ENCODE measurements around the gene PSME2.
A peak's percentile ranks its signal among the peaks of the same experiment; 100 is the strongest.

Gene PSME2

DNA sequence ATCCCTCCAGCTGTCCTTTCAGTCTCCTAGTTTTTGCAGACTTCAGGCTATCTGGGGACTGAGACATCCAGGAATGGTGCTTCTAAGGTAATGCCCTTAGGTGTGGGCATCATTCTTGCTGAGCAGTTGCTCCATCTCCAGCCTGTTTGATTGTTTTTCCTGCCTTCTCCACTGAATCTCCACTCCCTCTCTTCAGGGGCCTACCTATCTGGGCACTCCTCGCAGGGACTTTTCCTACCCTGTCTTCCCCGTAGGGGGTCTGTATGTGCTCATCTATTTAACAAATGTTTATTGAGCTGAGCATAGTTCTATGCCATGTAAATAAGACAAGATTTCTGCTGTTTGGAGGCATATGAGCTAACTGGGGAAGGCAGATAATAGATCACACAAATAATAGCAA lies 13.4 kb downstream of the PSME2 start:
- no peak for DNase-seq

DNA sequence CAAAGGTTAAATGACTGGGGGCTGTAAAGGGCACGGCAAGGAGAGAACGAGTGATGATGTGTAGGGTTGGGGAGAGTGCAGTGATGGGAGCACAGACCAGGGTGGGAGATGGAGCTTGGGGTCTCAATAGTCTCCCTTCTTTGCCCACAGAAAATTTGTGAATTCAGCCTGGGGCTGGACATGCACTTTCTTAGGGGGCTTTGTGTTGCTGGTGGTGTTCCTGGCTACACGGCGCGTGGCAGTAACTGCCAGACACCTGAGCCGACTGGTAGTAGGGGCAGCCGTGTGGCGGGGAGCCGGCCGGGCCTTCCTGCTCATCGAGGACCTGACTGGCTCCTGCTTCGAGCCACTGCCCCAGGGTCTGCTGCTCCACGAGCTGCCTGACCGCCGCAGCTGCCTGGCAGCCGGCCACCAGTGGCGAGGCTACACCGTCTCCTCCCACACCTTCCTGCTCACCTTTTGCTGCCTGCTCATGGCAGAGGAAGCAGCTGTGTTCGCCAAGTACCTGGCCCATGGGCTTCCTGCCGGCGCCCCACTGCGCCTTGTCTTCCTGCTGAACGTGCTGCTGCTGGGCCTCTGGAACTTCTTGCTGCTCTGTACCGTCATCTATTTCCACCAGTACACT lies 14.2 kb downstream of the PSME2 start:
- no peak for DNase-seq

DNA sequence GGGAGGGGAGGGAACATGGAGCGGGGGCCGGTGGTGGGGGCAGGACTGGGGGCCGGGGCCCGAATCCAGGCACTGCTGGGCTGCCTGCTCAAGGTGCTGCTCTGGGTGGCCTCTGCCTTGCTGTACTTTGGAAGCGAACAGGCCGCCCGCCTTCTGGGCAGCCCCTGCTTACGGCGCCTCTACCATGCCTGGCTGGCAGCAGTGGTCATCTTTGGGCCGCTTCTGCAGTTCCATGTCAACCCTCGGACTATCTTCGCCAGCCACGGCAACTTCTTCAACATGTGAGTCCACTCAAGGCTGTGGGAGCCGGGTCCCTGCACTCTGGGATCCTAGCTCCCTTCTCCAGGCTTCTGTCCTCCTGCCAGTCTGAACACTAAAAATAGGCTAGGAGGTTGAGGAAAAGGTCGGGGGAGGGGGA lies 14.9 kb downstream of the PSME2 start:
- DNase-seq, result no peak

DNA sequence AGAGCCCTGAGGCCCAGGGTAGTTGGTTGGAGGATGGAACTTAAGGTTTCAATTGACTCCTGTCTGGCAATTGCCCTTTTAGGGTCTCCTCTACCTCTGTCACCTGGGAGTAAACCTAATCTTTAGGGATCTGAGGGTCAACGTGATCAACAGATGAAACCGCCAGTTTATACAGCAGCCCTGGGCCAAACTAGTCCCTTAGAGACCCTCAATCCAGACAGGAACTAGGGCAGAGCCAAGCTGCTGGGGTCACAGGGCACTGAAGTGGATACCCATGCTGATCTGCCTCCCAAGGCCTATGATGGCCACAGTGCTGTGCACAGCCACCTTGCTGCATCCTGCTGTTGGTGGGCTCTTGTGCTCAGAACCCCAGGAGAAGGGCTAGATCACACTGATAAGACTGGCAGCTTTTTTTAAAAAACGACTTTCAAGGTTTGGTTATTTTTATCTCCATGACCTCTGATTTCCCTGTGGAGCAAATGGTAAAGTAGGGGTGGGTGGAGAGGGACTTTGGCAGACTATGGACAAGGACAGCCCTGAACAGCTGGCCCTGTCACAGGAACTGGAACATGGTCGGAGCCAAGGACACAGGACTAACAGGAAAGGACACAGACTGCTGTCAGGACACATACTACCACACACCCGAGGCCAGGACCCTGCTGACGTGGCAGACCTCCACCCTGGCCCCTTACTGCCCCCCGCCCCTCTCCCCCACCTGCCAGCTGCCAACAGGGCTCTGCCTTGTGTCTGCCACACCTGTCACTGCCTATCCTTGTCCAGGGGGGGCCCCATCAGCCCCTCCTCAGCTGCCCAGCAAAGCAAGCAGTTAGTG lies 15.5 kb downstream of the PSME2 start:
- DNase-seq, result no peak

DNA sequence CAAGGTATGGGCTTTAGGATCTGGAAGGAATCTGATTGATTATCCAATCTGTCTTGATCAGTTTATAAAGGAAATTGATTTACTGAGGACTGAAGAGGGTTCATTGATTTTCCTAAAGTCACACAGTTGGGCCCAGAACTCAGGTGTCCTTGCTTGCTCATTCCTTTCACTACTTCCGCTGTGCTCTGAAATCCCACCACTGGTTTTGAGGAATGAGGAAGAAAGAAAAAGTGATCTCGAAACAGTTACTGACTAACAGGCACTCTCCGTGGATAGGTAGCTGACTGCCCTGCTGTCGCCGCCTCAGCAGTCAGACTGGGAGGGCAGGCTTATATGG lies 16.1 kb downstream of the PSME2 start, which contains the start of gene FITM1:
FITM1 (plus strand) TSS at position 280 of the 337 bp plus-strand sequence. CDS start 905 bp downstream, outside the sequence.
- no peak for DNase-seq

DNA sequence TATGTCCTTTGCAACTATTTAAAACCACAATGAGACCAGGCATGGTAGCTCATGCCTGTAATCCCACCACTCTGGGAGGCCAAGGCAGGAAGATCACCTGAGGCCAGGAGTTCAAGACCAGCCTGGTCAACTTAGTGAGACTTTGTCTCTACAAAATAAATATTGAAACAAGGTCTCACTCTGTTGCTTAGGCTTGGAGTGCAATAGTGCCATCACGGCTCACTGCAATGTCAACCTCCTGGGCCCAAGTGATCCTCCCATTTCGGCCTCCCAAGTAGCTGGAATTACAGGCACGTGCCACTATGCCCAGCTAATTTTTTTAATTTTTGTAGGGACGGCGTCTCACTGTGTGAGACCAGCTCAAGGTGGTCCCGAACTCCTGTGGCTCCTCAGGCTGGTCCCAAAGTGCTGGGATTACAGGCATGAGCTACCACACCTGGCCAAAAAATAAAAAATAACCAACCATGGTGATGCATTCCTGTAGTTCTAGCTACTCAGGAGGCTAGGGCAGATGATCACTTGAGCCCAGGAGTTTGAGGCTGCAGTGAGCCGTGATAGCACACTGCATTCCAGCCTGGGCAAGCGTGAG lies 16.9 kb downstream of the PSME2 start:
- DNase-seq, result no peak

DNA sequence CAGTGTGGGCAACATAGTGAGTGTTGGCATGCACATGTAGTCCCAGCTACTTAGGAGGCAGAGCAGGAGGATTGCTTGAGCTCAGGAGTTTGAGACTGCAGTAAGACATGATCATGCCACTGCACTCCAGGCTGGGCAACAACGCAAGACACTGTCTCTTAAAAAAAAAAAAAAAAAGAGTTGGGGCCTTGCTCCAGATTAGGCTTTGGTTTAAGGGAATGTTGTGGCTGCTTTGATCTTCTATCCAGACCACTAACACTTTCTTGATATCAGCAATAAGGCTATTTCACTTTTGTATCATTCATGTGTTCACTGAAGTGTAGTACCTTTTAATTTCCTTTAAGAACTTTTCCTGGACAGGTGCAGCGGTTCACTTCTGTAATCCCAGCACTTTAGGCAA lies 18.7 kb downstream of the PSME2 start:
- no peak for DNase-seq

DNA sequence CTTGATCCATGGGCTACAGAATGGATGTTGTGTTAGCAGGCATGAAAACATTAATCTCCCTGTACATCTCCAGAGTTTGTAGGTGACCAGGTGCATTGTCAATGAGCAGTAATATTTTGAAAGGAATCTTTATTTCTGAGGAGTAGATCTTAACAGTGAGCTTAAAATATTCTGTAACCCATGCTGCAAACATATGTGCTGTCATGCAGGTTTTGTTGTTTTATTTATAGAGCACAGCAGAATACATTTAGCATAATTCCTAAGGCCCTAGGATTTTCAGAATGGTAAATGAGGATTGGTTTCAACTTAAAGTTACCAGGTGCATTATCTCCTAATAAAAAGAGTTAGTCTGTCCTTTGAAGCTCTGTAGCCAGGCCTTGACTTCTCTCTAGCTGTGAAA lies 19.5 kb downstream of the PSME2 start:
- no peak for DNase-seq

DNA sequence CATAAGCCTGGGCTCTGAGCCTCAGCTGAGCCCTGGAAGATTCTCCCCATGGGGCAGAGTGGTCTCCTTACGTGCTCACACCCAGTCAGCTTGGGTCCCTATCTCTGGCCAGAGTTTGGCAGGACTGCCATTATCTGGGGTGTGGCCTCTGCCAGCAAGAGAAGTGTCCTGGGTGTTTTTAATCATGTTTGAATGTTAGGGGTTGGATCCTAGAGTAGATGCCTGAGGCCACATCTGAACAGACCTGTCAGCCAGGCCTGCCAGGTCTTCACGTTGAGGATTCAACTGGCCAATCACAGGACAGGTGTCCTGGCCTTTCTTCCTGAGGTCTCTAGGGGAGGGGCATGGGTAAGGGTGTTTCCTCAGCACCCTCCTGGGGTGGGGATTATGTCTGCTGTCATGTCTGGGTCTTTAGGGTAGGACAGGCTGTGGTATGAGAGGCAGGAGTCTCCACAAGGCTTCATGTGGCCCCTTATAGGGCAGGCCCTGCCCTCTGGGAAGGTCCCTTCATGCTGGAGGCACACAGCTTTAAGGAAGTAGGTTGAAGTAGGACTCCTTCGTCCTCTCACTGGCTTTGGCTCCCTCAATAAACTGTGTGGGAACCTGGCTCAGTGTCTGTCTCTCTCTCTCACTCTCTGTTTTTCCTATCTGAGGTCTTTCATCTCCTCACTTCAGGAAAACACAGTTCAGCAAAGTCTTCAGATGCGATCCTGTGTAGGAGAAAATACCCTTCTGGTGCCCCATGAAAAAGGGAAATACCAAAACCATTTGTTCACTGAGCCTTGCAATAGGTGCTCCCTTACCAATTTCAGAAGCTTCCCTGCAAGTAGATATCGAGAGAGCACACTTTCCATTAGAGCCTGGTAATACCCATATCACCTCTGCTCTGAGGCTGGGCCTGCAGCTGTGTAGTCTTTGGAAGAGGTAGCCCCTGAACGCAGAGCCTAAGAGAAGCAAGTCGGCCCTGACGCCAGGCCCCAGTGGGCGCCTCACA lies 22.7 kb downstream of the PSME2 start:
- DNase-seq, result no peak

DNA sequence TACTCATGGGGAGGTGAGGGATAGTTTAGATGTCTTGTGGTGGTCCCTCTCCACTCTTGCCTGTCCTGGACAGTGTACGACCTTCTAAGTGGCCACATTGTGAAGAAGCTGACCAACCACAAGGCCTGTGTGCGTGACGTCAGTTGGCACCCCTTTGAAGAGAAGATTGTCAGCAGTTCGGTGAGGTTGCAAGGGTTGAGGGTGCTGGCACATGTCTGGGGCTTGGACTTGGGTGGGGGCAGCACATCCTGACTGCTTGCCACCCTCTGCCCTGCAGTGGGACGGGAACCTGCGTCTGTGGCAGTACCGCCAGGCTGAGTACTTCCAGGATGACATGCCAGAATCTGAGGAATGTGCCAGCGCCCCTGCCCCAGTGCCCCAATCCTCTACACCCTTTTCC lies 23.5 kb downstream of the PSME2 start:
- DNase-seq, result no peak

DNA sequence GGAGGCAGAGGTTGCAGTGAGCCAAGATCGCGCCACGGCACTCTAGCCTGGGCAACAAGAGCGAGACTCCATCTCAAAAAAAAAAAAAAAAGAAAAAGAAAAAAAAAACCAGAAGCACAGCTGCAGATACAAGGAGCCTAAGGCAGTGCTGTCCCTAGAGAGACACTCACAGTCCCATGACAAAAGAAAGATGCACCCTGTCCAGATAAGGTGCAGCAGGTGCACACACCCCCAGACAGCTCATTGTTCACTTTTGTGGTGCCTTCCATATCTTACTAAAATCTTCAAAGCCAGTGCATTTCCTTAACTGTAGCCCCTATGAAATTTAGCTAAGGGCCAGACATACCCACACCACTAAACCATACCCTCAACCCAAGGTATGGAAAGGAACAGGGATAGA lies 24.0 kb downstream of the PSME2 start:
- no peak for DNase-seq

DNA sequence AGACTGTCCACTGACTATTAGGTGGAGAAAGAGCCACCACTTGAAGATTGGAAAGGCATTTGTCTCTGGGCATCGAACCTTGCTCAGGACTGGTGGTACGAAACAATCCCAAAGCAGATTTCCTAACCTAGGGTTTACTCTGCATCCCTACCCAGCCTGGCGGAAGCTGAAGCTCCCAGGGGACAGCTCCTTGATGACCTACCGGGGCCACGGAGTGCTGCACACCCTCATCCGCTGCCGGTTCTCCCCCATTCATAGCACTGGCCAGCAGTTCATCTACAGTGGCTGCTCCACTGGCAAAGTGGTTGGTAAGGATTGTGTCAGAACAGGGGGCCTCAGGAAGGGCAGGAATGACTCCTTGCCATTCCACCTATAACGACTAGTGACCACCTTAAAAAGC lies 25.2 kb downstream of the PSME2 start:
- DNase-seq, result no peak

DNA sequence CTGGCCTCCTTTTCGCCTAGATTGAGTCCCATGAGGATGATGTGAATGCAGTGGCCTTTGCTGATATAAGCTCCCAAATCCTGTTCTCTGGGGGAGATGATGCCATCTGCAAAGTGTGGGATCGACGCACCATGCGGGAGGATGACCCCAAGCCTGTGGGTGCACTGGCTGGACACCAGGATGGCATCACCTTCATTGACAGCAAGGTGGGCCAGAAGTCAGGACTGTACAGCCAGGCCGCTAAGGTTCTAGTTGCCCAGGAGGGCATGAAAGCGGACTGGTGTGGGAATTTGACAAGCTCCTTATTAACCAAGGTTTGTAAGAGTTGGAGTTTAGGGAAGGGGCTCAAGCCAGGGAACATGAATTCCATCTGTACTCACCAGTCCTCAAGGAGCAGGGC lies 26.7 kb downstream of the PSME2 start:
- no peak for DNase-seq

DNA sequence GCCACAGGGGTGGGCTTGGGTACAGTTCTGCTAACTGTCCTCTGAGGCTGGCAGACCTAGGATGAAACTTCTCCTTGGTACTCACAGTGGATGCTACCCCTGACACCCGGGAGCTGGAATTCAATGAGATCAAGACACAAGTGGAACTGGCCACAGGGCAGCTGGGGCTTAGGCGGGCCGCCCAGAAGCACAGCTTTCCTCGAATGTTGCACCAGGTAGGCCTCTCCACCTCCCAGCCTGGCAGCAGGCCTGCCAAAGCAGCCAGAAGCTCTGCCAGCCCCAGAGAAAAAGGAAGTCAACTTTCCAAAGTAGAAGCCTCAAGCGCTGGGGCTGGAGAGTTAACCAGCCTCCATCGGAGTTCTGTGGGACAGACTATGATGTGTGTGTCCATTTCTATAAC lies 29.2 kb downstream of the PSME2 start:
- no peak for DNase-seq

DNA sequence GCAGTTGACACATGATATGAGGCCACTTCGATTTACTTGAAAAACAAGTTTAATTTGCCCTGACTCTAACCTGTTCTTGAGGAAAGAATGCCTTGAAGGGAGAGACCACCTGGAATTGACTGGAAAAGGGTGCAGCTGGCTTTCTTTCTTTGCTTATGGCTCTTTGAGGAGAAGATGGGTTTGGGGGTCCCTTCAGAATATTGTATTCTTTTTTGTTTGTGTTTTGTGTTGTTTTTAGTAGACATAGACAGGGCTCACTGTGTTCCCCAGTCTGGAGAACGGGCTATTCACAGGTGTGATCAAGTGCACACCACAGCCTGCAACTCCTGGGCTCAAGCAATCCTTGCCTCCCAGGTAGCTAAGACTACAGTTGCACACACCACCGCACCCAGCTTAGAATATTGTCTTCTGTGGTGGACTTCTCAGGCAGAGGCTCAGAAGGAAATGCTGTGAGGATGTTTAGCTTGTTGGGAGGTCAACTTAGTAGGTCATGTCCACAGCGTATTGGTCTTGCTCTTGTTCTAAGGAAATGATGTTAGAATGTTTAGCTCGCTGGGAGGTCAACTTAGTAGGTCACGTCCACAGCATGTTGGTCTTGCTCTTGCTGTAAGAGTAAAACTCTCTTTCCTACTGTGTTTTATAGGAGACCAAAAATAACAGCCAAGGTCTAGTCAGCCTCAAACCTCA lies 30.1 kb downstream of the PSME2 start:
- DNase-seq, result no peak

DNA sequence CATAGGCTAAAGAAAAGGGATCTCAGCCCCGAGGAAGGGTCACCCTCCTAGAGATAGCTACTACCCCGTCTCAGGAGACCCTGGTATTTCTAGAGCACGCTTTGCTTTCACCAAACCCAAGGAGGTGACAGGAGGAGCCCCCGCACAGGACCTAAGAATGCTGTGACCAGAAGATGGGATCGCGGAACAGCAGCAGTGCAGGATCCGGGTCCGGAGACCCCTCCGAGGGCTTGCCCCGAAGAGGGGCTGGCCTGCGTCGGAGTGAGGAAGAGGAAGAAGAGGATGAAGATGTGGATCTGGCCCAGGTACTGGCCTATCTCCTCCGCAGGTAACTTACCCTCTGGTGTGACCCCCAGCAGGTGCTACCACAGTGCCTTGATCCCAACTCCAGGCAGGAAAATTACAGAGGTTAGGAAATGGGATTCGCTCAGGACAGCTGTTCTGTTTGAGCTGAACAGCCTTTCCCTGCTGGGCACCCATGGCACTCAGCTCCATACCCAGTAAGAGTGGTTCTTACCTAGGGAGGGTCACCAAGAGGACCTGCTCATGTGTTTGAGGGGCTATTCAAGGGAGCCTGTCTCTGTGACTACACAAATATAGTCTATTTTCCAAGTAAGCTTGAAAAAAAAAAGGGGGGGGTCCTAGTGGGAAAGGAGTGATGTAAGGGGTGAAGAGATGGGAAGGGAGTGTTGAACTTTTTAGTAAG lies 30.8 kb downstream of the PSME2 start:
- no peak for DNase-seq

DNA sequence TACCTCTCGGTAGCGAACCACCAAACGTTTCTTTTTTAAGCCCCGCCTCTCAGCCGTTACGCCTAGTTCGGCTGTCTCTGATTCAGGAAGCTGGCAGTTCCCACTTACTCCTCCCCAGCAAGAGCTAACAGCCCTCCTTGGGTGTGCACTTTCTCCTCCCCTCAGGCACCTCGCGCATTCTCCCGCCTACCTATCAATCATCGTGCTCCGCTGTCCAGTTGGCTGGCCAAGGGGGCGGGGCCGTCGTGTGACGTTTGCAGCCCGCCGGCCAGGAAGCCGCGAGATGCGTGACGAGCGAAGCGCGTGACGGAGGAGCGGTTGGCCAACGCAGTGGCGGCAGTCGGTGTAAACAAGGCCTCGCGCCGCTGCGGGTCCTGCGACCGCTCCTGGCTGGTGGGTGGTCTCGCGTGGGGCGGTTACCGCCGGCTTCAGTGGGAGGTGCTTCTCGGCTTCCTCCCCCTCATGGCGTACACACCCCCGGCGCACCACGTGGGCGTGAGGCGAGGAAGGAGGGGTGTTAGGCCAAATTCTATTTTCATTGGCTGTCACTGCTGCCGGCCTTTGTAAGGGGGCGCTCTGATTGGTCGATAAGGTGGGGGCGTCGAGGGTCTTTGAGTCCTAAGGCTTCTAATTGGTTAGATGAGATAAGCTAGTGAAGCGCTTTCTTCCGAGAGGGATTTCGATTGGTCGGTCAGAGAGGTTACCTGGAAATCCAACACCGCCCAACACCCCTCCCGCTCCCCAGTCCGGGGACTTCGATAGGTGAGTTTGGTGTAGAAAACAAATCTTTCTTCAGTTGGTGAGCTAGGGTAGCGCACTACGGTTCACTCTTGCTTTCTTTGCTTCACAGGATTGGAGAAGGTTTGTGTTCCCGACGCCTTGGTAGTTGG lies 31.6 kb downstream of the PSME2 start, which contains the start of the genes DCAF11 and NRL:
DCAF11 (plus strand) TSS at position 246 of the 890 bp plus-strand sequence. CDS start 818 bp downstream, outside the sequence.
NRL (minus strand) TSS at position 418 of the 890 bp plus-strand sequence. CDS start 32,101 bp downstream, outside the sequence.
- peak; percentile 99 for DNase-seq

DNA sequence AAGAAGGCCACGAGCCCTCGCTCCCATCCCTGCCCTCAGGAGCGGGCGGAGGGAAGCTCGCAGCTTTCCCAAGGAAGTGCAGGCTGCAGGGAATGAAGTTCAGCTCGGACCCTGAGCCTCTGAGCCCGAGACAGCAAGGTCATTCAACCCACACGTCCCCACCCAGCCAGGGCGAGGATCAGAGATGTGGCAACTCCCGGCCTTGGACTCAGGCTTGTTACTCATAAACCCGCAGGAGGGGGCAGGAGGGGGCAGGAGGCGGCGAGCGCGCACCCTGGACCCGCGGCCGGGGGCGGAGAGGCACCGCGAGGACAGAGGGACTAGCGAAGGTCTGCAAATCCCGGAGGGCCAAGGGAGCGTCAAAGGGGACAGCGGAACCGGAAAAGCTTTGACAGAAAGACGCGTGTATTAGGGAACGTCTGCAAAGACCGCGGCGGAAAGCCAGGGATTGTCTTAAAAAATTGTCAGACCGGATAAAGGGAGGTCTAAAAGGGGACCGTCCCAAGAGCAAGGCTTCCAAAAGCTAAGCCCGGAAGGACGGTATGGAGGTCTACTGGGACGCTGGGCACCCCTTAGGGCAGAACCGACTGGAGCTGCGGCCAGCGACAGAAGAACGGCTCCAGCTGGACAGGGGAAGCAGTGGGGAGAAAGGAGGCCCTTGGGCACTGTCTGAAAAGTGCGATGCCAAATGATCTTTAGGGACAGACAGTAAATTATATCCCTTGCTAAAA lies 32.4 kb downstream of the PSME2 start:
- DNase-seq, result peak; percentile 86

DNA sequence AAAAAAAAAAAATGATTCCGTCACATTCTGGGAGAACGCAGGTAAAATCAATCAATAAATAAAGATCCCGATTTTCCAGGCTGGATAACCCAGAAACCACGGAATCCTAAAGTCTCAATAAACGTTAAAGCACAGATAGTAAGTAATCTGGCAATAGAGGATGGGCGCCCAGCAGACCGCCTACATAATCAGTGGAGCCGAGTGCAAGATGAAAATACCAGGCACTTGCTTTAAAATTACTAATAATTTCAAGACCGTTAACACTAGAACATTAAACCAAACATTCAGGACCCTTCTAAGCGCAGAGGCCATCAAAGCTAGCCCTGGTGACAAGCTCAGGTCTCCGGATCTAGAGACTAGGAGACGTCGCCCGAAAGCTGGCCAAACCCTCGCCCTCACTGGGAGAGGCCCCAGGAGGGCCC lies 33.0 kb downstream of the PSME2 start:
- no peak for DNase-seq

DNA sequence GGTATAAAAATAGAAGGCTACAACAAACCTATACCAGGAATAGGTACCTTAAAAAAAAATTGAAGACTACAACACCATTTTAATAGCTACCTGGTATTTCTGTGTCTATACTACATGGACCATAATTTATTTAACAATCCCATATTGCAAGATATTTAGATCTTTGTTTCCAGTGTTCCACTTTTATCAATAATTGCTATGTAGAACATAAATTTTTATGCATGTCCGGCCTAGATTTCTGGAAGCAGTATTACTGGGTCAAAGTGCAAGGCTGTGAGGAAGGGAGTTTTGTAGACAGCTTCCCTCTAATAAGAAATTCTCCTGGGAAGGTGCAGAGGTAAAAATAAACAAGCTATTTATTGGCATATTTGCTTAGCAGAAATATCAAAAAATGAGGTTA lies 35.9 kb downstream of the PSME2 start:
- no peak for DNase-seq
